HG02763 (cell line): Measurements from ENCODE around the gene TRAF3.

ENCODE experiments used
- ATAC-seq: cut with Tn5 transposase; IDR thresholded peaks from one replicate; pipeline ENCODE4 v1.9.1; 2021; ENCODE audit warnings: mild to moderate bottlenecking, moderate library complexity; ENCODE audit not compliant: unreplicated experiment

The TRAF3 gene

GRCh38 chr14:102777711-102778337 is 575 bp downstream of the TRAF3 start:
- peak; percentile 16 for ATAC-seq

GRCh38 chr14:102778338-102779083 is 1.3 kb downstream of the TRAF3 start:
- no peak for ATAC-seq

- no peak for ATAC-seq
Measured at GRCh38 chr14:102779084-102779462, 1.8 kb downstream of the TRAF3 start.

GRCh38 chr14:102779574-102780315 is 2.5 kb downstream of the TRAF3 start:
- no peak for ATAC-seq

- no peak for ATAC-seq
Measured at GRCh38 chr14:102781063-102781462, 3.8 kb downstream of the TRAF3 start.

GRCh38 chr14:102782974-102783373 is 5.7 kb downstream of the TRAF3 start:
- ATAC-seq, result no peak

- ATAC-seq, result no peak
Measured at GRCh38 chr14:102784892-102785594, 7.8 kb downstream of the TRAF3 start.

GRCh38 chr14:102785595-102785963 is 8.3 kb downstream of the TRAF3 start:
- no peak for ATAC-seq

GRCh38 chr14:102786768-102787167 is 9.5 kb downstream of the TRAF3 start:
- ATAC-seq, result no peak

- ATAC-seq, result no peak
Measured at GRCh38 chr14:102789349-102789748, 12.1 kb downstream of the TRAF3 start.

- no peak for ATAC-seq
Measured at GRCh38 chr14:102793531-102794328, 16.5 kb downstream of the TRAF3 start.

GRCh38 chr14:102795060-102795925 is 18.0 kb downstream of the TRAF3 start:
- ATAC-seq, result no peak

- no peak for ATAC-seq
Measured at GRCh38 chr14:102796661-102797190, 19.5 kb downstream of the TRAF3 start.

- no peak for ATAC-seq
Measured at GRCh38 chr14:102798926-102799325, 21.7 kb downstream of the TRAF3 start.

GRCh38 chr14:102799684-102800562 is 22.7 kb downstream of the TRAF3 start:
- ATAC-seq, result no peak

GRCh38 chr14:102802834-102803523 is 25.7 kb downstream of the TRAF3 start:
- no peak for ATAC-seq

- no peak for ATAC-seq
Measured at GRCh38 chr14:102804858-102805257, 27.6 kb downstream of the TRAF3 start.

- ATAC-seq, result no peak
Measured at GRCh38 chr14:102805371-102805891, 28.2 kb downstream of the TRAF3 start.
